Retinal pigment epithelial cell (primary cell): ENCODE measurements around the gene GNB1L.

Experiments used
- DNase-seq: peaks from one replicate; pipeline ENCODE4 v3.0.0-alpha.2; 2010; ENCODE audit warnings: low read depth
- H3K4me3 ChIP-seq: 2 replicates; pipeline ENCODE4 v1.5.1; 2011; ENCODE audit warnings: mild to moderate bottlenecking, low read length, control low read depth, moderate library complexity
- TF ChIP-seq, protein P1 (sequence below): conservative IDR thresholded peaks from 2 replicates; pipeline ENCODE4 v1.5.1; 2011; ENCODE audit warnings: low read depth, low read length, control low read depth, inconsistent platforms

GNB1L gene, protein sequence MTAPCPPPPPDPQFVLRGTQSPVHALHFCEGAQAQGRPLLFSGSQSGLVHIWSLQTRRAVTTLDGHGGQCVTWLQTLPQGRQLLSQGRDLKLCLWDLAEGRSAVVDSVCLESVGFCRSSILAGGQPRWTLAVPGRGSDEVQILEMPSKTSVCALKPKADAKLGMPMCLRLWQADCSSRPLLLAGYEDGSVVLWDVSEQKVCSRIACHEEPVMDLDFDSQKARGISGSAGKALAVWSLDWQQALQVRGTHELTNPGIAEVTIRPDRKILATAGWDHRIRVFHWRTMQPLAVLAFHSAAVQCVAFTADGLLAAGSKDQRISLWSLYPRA

DNA sequence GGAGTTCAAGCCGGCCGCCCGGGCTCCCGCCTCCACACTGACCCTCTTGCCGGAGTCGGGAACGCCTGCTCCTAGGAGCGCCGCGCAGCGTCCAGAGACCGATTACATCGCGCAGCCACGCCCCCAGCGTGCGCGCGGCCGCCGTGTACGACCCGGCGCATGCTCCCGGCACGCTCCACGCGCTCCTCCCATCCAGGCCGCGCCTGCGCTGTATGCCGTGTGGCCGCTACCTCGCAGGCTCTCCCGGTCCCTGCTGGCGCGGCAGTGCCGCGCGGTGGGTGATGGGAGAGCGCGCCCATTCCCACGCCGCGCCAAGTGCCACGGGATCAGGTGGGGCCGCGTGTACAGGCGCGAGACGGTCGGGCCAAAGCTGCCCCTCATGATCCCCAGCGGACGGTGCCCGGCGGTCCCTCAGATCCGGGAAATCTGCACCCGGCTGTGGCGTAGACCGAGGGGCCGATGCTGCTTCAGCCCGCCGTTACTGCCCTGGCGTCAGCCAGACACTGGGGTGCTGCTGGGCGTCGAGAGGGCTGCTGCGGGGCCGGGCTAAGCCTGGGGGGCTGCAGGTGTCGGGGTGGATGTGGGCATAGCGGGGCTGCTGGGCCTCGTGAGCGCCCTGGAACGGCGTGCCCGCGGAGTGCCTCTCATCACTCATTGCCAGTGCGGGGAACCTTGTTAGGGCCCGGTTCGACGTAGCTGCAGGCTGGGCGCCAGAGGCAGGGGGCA, at the start of gene GNB1L, which contains the start of gene RTL10:
GNB1L (minus strand) TSS at position 97 of the 726 bp plus-strand sequence. CDS start 33,519 bp downstream, outside the sequence.
RTL10 (minus strand) TSS at position 97 of the 726 bp plus-strand sequence. CDS start 2,613 bp downstream, outside the sequence.
- peak within 1 kb of the TSS; percentile 85 for H3K4me3 ChIP-seq
- TF ChIP-seq, protein P1, sequence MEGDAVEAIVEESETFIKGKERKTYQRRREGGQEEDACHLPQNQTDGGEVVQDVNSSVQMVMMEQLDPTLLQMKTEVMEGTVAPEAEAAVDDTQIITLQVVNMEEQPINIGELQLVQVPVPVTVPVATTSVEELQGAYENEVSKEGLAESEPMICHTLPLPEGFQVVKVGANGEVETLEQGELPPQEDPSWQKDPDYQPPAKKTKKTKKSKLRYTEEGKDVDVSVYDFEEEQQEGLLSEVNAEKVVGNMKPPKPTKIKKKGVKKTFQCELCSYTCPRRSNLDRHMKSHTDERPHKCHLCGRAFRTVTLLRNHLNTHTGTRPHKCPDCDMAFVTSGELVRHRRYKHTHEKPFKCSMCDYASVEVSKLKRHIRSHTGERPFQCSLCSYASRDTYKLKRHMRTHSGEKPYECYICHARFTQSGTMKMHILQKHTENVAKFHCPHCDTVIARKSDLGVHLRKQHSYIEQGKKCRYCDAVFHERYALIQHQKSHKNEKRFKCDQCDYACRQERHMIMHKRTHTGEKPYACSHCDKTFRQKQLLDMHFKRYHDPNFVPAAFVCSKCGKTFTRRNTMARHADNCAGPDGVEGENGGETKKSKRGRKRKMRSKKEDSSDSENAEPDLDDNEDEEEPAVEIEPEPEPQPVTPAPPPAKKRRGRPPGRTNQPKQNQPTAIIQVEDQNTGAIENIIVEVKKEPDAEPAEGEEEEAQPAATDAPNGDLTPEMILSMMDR: peak; percentile 10
- peak; percentile 85 for DNase-seq

DNA sequence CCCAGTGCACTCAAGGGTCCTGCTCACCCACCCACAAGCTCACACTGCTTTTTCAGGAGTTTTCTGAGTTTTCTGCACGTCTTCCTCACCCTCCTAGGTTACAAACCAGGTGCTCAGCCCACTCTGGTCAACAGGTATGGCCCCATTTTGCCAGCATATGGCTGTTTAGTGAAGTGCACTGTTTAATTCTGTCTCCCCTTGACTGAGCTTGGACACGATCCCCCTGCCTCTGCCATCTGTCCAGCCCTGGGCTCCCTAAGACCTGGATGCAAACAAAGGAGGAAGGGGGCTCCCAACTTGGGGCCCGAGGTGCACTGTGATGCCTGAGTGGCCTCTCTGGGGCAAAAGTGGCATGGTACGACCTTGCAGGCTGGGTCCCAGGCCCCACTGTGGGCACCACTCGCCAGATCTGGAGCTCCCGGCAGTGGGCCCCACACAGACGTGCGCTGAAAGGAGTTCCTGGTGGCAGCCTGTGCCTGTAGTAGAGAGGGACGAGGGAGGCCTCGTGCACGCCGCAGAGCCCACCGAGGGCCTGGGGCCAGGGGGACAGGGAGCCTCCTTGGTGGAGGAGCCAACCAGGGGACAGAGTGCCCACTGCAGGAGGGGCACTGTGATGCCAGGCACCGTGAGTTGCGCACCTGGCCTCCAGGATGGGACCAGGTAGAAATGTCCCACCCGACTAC, 49.6 kb upstream of the GNB1L start:
- H3K4me3 ChIP-seq: no peak overlapping the region
- DNase-seq: no peak
- TF ChIP-seq, protein P1: no peak

DNA sequence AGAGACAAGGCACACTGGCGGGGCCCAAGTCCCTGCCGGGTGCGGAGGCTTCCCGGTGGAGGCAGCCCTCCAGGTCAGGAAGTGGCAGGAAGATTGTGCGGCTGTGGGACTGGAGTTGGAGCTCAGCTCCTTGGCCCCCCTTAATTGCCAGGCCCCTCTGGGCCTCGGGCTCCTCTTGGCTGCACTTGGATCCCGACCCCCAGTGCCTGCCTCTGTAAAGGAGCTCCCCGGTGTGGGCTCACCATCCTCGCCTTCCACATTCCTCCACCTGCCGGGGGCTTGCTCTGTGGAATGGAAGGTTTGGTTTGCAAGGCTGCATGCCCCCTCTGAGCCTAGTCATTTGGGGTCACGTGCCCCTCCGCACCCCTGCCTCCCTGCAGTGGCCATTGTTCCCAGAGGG, 48.8 kb upstream of the GNB1L start:
- TF ChIP-seq, protein P1: no peak
- no peak overlapping the region for H3K4me3 ChIP-seq
- no peak for DNase-seq

DNA sequence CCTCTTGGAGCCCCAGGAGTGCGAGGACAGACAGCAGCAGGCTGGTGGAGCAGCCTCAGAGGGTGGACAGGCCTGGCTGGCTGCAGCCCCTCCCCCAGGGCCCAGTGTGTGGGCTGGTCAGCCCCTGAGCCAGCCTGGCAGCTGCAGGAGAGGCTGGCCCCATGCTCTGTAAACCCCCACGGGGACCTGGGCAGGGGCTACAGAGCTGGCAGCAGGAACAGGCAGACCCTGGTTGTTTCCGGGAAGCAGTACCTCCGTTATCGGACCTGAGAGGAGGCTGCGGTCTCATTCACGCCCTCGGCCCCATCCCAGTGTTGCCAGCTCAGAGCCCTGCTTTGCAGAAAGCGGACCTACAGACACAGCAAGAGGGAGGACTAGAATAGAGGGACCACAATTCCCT, 48.4 kb upstream of the GNB1L start:
- DNase-seq: no peak
- TF ChIP-seq, protein P1: no peak
- no peak overlapping the region for H3K4me3 ChIP-seq

DNA sequence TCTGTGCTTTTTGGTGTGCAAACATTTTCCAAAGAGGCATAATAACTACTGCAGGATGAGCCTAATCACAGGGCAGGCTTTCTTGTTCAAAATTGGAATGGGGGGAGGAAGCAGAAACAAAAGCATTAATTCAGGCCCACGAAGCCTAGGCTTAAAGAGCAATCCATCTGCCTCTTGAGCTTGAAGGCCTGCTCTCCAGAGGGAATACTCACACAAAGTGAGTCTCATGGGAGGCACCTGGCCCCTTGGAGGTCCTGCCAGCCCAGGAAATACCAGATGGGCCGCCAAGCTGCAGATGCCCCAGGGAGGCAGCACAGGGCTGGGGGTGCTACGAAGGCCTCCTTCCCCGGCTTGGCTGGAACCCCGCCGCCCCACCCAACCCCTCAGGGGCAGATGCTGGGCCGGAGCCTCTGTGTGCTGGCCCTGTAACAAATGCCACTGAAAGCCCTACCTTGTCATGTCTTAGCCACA, 47.6 kb upstream of the GNB1L start:
- no peak overlapping the region for H3K4me3 ChIP-seq
- TF ChIP-seq, protein P1: no peak
- DNase-seq: no peak

DNA sequence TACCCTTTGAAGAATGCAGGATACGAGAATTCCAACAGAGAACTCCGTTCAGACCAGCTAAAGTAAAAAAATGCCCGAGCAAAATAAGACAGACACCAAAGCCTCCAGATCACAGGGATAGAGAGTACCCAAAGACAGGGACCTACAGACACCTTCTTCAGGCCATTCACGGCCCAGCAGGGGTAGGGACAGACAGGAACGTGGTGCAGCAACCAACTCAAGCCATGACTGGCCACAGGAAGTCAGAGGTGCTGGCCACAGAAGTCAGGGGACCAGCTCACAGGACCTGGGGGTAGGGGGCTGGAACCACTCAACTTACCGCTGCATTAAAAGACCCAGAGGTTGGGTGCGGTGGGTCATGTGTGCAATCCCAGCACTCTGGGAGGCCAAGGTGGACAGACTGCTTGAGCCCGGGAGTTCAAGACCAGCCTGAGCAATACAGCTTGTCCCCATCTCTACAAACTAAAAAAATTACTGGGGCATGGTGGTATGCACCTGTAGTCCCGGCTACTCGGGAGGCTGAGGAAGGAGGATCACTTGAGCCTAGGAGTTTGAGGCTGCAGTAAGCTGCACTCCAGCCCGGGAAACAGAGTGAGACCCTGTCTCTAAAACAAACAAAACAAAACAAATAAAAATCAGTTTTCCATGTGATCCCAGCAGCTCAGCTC, 47.0 kb upstream of the GNB1L start:
- no peak for DNase-seq
- TF ChIP-seq, protein P1: no peak

More for the DNA sequence above, 47.0 kb upstream of the GNB1L start:
- H3K4me3 ChIP-seq: no peak overlapping the region
